PC-3 (cell line): Measurements from ENCODE around the gene MVK. TPM values are rescaled to one million over a fixed set of nuclear protein-coding genes. Genes with fewer than 3 reads are reported as not detected.

Experiments used
- ATAC-seq: fragments of 200-7000 bp; cut with Tn5 transposase; 2 replicates; pipeline ENCODE4 v1.9.1; 2020; ENCODE audit warnings: mild to moderate bottlenecking, moderate library complexity
- BruUV-seq: library from RNA; stranded (reverse); fragments of 400-500 nt; replicated peaks from 2 replicates; lab custom pipeline; 2021; lab: Mats Ljungman, UMichigan
- CTCF ChIA-PET: fragments of 300-600 bp; sonication (Branson Sonifier 250); formaldehyde crosslinking; loops from one replicate; lab custom pipeline; 2022; ENCODE audit warnings: antibody characterized with exemption; lab: Charles Lee
- POLR2A ChIA-PET: fragments of 300-600 bp; sonication (Branson Sonifier 250); formaldehyde crosslinking; loops from one replicate; lab custom pipeline; 2022; ENCODE audit warnings: antibody characterized with exemption; ENCODE audit not compliant: unreplicated experiment; lab: Charles Lee
- DNase-seq: peaks from one replicate; pipeline ENCODE4 v3.0.0-alpha.2; 2015
- H2AFZ ChIP-seq: fragments of 300-600 bp; sonication (generic); 2 replicates; pipeline ENCODE4 v1.6.0; 2016; ENCODE audit warnings: antibody characterized with exemption, low read length
- H3F3A ChIP-seq: fragments of 300-600 bp; sonication (generic); one replicate; pipeline ENCODE4 v1.6.0; 2017; ENCODE audit warnings: antibody characterized with exemption, low read length, control low read depth, mild to moderate bottlenecking; ENCODE audit not compliant: unreplicated experiment
- H3K27ac ChIP-seq: fragments of 300-600 bp; sonication (generic); 2 replicates; pipeline ENCODE4 v1.5.1; 2016; ENCODE audit warnings: mild to moderate bottlenecking, low read length
- H3K27me3 ChIP-seq: fragments of 300-600 bp; sonication (generic); 2 replicates; pipeline ENCODE4 v1.6.1; 2016; ENCODE audit warnings: low read length, mixed read lengths
- H3K36me3 ChIP-seq: fragments of 300-600 bp; sonication (generic); 2 replicates; pipeline ENCODE4 v1.6.1; 2016; ENCODE audit warnings: low read depth, mixed run types, low read length, mixed read lengths
- H3K4me1 ChIP-seq: fragments of 300-600 bp; sonication (generic); 2 replicates; pipeline ENCODE4 v1.5.1; 2016; ENCODE audit warnings: low read length; ENCODE audit not compliant: insufficient read depth
- H3K4me2 ChIP-seq: fragments of 300-600 bp; sonication (generic); 2 replicates; pipeline ENCODE4 v1.6.0; 2016; ENCODE audit warnings: low read length
- H3K4me3 ChIP-seq: fragments of 300-600 bp; sonication (generic); 2 replicates; pipeline ENCODE4 v1.5.1; 2016; ENCODE audit warnings: mild to moderate bottlenecking, low read length, mixed read lengths
- H3K79me2 ChIP-seq: fragments of 300-600 bp; sonication (generic); 2 replicates; pipeline ENCODE4 v1.6.1; 2017; ENCODE audit warnings: low read length, mixed read lengths
- H3K9ac ChIP-seq: fragments of 300-600 bp; sonication (generic); 2 replicates; pipeline ENCODE4 v1.6.0; 2016; ENCODE audit warnings: mild to moderate bottlenecking, low read length
- H3K9me2 ChIP-seq: fragments of 300-600 bp; sonication (generic); replicated peaks from 2 replicates; pipeline ENCODE4 v1.6.1; 2016; ENCODE audit warnings: mixed run types, low read length, mixed read lengths
- H3K9me3 ChIP-seq: fragments of 300-600 bp; sonication (generic); 2 replicates; pipeline ENCODE4 v1.6.1; 2016; ENCODE audit warnings: low read length, mixed read lengths
- H4K20me1 ChIP-seq: fragments of 300-600 bp; sonication (generic); 2 replicates; pipeline ENCODE4 v1.6.1; 2016; ENCODE audit warnings: low read length, mixed read lengths
- CTCF ChIP-seq: fragments of 300-600 bp; sonication (generic); conservative IDR thresholded peaks from 2 replicates; pipeline ENCODE4 v1.5.1; 2017; ENCODE audit warnings: antibody characterized with exemption, low read depth, mild to moderate bottlenecking, low read length
- EZH2 ChIP-seq: fragments of 300-600 bp; sonication (generic); IDR thresholded peaks from one replicate; pipeline ENCODE4 v1.6.1; 2017; ENCODE audit warnings: antibody characterized with exemption, mild to moderate bottlenecking, low read length; ENCODE audit not compliant: unreplicated experiment
- EZH2phosphoT487 ChIP-seq: fragments of 300-600 bp; sonication (generic); IDR thresholded peaks from 2 replicates; pipeline ENCODE4 v1.6.1; 2018; ENCODE audit warnings: mild to moderate bottlenecking, antibody characterized with exemption, low read length, borderline replicate concordance
- intact Hi-C: fragments of 100-400 bp; cut with micrococcal nuclease; formaldehyde crosslinking; loops from 2 replicates; pipeline ENCODE4 v1.9.0; 2023
- total RNA-seq: library from RNA; depleted of rRNA; stranded (reverse); fragments of >200 nt; gene quantifications from 2 replicates; pipeline ENCODE4 v1.2.3, GENCODE V29; 2014

The MVK gene
- total RNA-seq, 1 experiment from 2014 or later: 47.8 TPM

DNA sequence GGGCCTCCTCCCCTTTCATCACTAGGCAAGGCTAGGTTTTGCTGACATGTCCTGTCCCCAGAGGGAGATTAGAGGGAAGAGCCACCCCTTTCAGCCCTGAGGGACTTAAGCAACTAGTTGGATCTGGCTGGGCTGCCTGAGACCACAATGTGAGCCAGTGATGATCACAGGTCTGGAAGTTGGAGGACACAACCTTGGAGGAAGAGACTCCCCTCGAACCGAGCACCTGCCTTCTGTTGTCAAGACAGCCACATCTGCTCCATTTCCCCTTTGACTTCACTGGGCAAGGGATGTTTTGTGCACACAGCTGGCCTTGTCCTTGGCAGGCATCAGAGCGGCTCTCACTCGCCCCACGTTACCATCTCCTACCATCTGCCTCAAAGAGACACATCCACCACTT, 31.4 kb downstream of the MVK start:
- H3K4me3 ChIP-seq: no peak overlapping the region
- H3F3A ChIP-seq: no peaks in the 10 kb centered on the region
- TF ChIP-seq CTCF: no peak
- no peak for TF ChIP-seq EZH2
- no peak for TF ChIP-seq EZH2phosphoT487
- CTCF ChIA-PET: no interaction called here
- intact Hi-C loops: no loop called here
- H4K20me1 ChIP-seq: no peaks in the 10 kb centered on the region
- BruUV-seq: no TSS peak
- no peaks in the 10 kb centered on the region for H3K27me3 ChIP-seq
- H3K79me2 ChIP-seq: no peaks in the 10 kb centered on the region
- DNase-seq (no peak), ATAC-seq (no peak)
- H3K27ac ChIP-seq: no peak overlapping the region
- no peak overlapping the region for H3K9ac ChIP-seq
- H2AFZ ChIP-seq: no peak overlapping the region
- H3K4me2 ChIP-seq: no peak overlapping the region
- no peaks in the 10 kb centered on the region for H3K9me2 ChIP-seq
- POLR2A ChIA-PET: interaction anchor here (0.6 kb wide), 2 partner anchors 41 to 284 kb away, joined by 7 to 9 read pairs; no protein-coding TSS in a partner anchor
- H3K36me3 ChIP-seq: no peaks in the 10 kb centered on the region
- no peaks in the 10 kb centered on the region for H3K9me3 ChIP-seq
- H3K4me1 ChIP-seq: no peaks in the 10 kb centered on the region

- no peak overlapping the region for H2AFZ ChIP-seq
- H3K27me3 ChIP-seq: no peaks in the 10 kb centered on the region
- no peaks in the 10 kb centered on the region for H3F3A ChIP-seq
- ATAC-seq (no peak), DNase-seq (no peak)
- no peaks in the 10 kb centered on the region for H3K4me1 ChIP-seq
- no peak overlapping the region for H3K27ac ChIP-seq
- H3K79me2 ChIP-seq: no peaks in the 10 kb centered on the region
- ChIA-PET CTCF (no interaction called here), POLR2A (no interaction called here)
- H4K20me1 ChIP-seq: no peaks in the 10 kb centered on the region
- no peak overlapping the region for H3K4me3 ChIP-seq
- H3K9ac ChIP-seq: no peak overlapping the region
- no peaks in the 10 kb centered on the region for H3K36me3 ChIP-seq
- no peaks in the 10 kb centered on the region for H3K9me2 ChIP-seq
- BruUV-seq: no TSS peak
- intact Hi-C loops: no loop called here
- H3K9me3 ChIP-seq: no peaks in the 10 kb centered on the region
- TF ChIP-seq CTCF (no peak), EZH2phosphoT487 (no peak), EZH2 (no peak)
- no peak overlapping the region for H3K4me2 ChIP-seq
Observed at GRCh38 chr12:109605599-109606228, 32.1 kb downstream of the MVK start.

DNA sequence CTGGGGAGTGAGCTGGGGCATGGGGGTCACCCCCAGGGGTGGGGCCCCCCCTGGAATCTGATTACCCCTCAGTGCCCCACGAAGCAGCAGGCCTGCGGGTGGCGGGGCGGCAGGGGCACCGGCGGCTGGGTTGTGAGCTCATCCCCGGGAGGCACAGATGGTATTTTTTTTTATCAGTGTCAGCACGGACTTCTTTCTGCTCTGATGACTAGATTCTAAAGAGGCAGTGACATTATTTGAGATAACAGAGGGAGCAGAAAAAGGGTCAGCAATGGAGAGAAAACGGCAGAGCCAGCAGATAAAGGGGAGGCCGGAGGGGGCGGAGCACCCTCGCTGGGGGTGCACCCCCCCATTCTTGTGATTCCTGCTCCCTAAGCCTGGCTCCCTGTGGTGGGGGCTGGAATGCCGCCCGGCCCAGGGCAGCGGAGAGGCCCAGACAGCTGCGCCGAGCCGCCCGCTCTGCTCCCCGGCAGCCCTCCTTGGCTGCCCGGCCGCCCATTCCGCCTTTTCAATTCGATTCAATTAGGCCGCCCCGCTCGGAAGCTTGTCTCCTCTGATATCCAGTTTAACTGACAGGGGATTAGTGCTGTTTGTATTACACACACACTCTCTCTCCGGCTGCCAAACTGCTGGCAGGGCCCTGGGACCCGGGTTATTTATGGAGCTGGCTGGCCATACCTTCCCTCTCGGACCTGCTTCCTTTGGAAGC, 32.9 kb downstream of the MVK start:
- Histone ChIP-seq H3K27me3 (no peaks in the 10 kb centered on the region), H3K4me3 (no peak overlapping the region), H3K4me1 (no peaks in the 10 kb centered on the region), H2AFZ (no peak overlapping the region), H3K79me2 (no peaks in the 10 kb centered on the region), H3K27ac (no peak overlapping the region), H3K4me2 (no peak overlapping the region), H3K9me2 (no peaks in the 10 kb centered on the region), H3F3A (no peaks in the 10 kb centered on the region), H3K9ac (no peak overlapping the region), H3K9me3 (no peaks in the 10 kb centered on the region), H4K20me1 (no peaks in the 10 kb centered on the region), H3K36me3 (no peaks in the 10 kb centered on the region)
- ATAC-seq (no peak), DNase-seq (no peak)
- TF ChIP-seq EZH2phosphoT487 (no peak), CTCF (no peak), EZH2 (no peak)
- BruUV-seq: no TSS peak
- intact Hi-C loops: no loop called here
- ChIA-PET POLR2A (no interaction called here), CTCF (no interaction called here)
